Upper lobe of left lung (tissue), 4 donors: ENCODE measurements around the gene GOLPH3.

Source experiments
- POLR2A ChIP-seq, 4 donors: fragments of 450-650 bp; IDR thresholded peaks; one replicate each; pipeline ENCODE4 v1.5.1; 2016 to 2017; ENCODE audit warnings: antibody characterized with exemption in 4 of 4, mild to moderate bottlenecking in 2 of 4
- TF ChIP-seq, protein P1 (sequence below), 6 experiments: fragments of 450-650 bp in 4 of 6; fragments of 200-600 bp in 2 of 6; sonication (generic) in 2 of 6; IDR thresholded peaks; one replicate each; pipeline ENCODE4 v1.5.1; 2016 to 2019; ENCODE audit warnings: antibody characterized with exemption in 6 of 6

DNA sequence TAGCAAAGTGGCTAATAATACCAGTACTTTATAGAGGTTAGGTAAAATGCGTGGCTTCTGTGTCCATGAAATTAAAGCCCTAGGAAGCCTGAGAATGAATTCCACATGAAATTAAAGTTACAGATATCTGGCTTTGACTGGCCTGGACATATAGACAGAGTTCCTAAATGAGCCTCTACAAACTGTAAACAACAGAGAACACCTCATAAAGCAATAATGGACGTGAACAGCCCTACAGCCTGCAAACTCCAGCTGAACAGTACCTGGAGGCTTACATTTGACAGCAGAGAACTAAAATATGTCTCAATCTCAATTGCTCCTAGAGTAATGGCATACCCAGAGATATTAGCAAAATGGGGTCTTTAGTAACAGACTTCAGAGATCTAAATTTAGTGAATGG lies 28.7 kb downstream of the GOLPH3 start:
- TF ChIP-seq, protein P1, sequence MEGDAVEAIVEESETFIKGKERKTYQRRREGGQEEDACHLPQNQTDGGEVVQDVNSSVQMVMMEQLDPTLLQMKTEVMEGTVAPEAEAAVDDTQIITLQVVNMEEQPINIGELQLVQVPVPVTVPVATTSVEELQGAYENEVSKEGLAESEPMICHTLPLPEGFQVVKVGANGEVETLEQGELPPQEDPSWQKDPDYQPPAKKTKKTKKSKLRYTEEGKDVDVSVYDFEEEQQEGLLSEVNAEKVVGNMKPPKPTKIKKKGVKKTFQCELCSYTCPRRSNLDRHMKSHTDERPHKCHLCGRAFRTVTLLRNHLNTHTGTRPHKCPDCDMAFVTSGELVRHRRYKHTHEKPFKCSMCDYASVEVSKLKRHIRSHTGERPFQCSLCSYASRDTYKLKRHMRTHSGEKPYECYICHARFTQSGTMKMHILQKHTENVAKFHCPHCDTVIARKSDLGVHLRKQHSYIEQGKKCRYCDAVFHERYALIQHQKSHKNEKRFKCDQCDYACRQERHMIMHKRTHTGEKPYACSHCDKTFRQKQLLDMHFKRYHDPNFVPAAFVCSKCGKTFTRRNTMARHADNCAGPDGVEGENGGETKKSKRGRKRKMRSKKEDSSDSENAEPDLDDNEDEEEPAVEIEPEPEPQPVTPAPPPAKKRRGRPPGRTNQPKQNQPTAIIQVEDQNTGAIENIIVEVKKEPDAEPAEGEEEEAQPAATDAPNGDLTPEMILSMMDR (IDR thresholded peaks at IDR 0.05), result no peak
- no peak for TF ChIP-seq POLR2A (IDR thresholded peaks at IDR 0.05)
